ENCODE data around the gene ZNF277. TPM values are rescaled to one million over a fixed set of nuclear protein-coding genes. Genes with fewer than 3 reads are reported as not detected.

The ZNF277 gene
- 65.1 TPM for total RNA-seq

DNA sequence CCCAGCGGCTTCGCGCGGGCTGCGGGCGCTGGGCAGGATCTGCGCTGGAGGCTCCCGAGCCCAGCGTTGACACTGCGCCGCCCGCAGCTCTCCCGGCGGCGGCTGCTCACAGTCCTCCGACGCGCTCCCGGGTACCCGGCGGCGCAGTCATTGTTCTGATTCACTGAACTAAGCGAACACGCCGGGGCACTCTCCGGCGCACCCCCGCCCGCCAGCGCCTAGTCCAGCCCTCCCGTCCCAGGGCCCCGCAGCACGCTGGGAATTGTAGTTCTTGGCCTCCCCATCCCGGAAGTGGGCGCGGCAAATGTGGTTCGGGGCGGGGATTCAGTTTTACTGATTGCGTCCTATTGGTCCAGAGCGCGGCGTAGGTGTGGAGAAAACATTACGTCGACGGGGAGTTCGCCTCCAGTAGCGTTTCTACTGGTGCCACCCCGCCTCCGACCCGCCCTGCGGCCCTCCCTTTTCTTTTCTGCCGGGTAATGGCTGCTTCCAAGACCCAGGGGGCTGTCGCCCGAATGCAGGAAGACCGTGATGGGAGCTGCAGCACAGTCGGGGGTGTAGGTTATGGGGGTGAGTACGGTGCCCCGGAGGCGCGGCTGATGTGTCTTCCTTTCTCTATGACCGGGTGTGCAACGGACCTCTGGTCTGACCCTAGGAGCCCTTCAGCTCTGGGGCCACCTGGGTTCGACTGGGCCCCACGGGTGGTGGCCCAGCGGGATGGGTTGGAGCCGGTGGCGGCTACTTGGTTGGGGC lies at the start of gene ZNF277, which contains the start of gene DOCK4:
TSS of gene ZNF277 (plus strand) at position 458 of the 753 bp plus-strand sequence. CDS start at position 480, 22 bp downstream.
TSS of gene DOCK4 (minus strand) at position 162 of the 753 bp plus-strand sequence. CDS start 261 bp downstream, outside the sequence.

Other genes with a start within 250 kb of the ZNF277 start
- 155 TPM for gene DOCK4, start 296 bp upstream of the ZNF277 start, total RNA-seq
- gene IFRD1, start 243.8 kb downstream of the ZNF277 start, total RNA-seq: 93.3 TPM